DOHH2 (cell line): ENCODE results near the gene ZNF320.

Experiments used
- EZH2phosphoT487 ChIP-seq: fragments of 200-600 bp; sonication (generic); IDR thresholded peaks from 2 replicates; pipeline ENCODE4 v1.6.1; 2017; ENCODE audit warnings: borderline replicate concordance, mild to moderate bottlenecking, antibody characterized with exemption, low read length, moderate library complexity, mixed read lengths
- TF ChIP-seq, protein P1 (sequence below): fragments of 200-600 bp; sonication (generic); IDR thresholded peaks from one replicate; pipeline ENCODE4 v1.5.1; 2014; ENCODE audit warnings: antibody characterized with exemption, mild to moderate bottlenecking, low read depth, low read length; ENCODE audit not compliant: poor library complexity, severe bottlenecking

DNA sequence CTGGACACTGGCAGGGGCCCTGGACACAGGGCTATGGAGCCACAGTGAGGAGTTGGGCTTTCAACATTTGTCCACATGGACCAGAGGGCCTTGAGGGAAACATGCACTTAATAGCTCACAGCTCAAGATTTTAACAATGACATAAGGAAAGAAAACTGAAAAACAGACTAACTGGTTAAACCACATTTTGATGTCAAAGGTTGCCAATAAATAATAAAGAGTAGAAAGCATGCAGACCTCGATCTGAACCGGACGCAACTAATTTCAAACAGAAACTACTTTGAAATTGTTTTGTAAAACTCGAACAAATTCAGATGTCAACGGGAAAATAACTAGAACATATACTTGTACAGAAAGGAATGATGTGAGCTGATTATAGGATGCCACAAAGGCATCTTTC lies 41.3 kb upstream of the ZNF320 start:
- TF ChIP-seq, protein P1, sequence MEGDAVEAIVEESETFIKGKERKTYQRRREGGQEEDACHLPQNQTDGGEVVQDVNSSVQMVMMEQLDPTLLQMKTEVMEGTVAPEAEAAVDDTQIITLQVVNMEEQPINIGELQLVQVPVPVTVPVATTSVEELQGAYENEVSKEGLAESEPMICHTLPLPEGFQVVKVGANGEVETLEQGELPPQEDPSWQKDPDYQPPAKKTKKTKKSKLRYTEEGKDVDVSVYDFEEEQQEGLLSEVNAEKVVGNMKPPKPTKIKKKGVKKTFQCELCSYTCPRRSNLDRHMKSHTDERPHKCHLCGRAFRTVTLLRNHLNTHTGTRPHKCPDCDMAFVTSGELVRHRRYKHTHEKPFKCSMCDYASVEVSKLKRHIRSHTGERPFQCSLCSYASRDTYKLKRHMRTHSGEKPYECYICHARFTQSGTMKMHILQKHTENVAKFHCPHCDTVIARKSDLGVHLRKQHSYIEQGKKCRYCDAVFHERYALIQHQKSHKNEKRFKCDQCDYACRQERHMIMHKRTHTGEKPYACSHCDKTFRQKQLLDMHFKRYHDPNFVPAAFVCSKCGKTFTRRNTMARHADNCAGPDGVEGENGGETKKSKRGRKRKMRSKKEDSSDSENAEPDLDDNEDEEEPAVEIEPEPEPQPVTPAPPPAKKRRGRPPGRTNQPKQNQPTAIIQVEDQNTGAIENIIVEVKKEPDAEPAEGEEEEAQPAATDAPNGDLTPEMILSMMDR, result no peak
- no peak for TF ChIP-seq EZH2phosphoT487
